ENCODE measurements around the gene TBCA. TPM values are rescaled to one million over a fixed set of nuclear protein-coding genes. Genes with fewer than 3 reads are reported as not detected.
"Not testable (repeated sequence)": the region's sequence is repeated elsewhere in the genome, so short reads cannot be mapped to it uniquely, and the experiment has no call there.

The TBCA gene
- total RNA-seq, 1 donor: 5.9 TPM

- DNase-seq (ENCODE audit: low read depth in 2 of 3, low spot score in 2 of 3): no peak
These were observed 57.1 kb downstream of the TBCA start for GRCh38 chr5:77718934-77719610.

DNA sequence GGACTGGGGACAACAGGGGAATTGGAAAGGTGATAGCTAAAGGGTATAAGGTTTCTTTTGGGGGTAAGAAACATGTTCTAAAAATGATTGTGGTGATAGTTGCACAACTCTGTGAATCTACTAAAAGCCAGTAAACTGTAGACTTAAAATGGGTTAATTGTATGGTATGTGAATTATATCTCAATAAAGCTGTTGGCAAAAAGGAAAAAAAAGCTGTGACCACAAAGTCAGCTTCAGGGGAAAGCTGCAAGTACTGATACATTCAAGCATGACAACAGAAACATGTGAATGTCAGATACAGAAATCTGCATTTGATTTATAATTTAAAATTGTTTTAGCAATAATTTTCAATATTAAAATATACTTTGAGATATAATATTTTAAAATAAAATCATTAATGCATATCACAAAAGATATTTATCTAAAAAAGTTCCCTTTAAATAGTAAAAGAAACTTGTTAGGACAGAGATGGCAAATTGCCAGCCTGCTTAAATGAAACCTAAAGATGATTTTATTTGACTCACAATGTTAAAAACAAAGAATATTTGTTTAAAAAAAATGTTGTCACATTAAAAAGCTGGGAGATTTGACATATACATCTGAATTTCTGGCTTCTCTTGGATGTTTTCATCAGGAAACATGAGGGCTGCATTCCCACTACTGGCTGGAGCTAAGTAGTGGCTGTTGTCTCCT, 66.0 kb downstream of the TBCA start:
- peak in 2 of 3 donors; percentile 5 to 39 for DNase-seq (ENCODE audit: low read depth in 2 of 3, low spot score in 2 of 3)

GRCh38 chr5:77709340-77709739, 66.8 kb downstream of the TBCA start:
- no peak for DNase-seq (ENCODE audit: low read depth in 2 of 3, low spot score in 2 of 3)

GRCh38 chr5:77707791-77708190, 68.3 kb downstream of the TBCA start:
- DNase-seq (ENCODE audit: low read depth in 2 of 3, low spot score in 2 of 3): no peak

DNA sequence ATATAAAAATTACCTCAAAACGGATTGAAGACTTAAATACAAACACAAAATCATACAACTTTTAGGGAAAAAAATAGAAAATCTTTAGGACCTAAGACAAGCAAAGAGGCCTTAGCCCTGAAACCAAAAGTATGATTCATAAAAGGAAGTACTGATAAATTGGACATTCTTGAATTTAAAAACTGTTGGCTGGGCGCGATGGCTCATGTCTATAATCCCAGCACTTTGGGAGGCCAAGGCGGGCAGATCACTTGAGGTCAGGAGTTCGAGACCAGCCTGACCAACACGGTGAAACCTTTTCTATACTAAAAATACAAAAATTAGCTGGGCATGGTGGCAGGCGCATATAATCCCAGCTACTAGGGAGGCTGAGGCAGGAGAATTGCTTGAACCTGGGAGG, 76.6 kb downstream of the TBCA start:
- DNase-seq (ENCODE audit: low read depth in 2 of 3, low spot score in 2 of 3): not testable (repeated sequence)

DNA sequence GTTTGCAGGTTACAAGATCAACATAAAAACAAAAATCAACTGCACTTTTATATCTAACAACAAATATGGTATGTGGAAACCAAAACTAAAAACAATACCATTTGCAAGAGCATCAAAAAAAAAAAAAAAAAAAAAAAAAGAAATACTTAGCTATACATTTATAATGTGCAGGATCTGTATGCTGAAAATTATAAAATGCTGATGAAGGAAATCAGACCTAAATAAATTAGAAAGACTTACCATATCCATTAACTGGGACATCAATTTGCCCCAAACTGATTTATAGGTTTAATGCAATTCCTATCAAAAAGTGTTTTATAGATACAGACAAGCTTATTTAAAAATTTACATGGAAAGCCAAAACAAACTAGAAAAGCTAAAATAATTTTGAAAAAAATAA, 77.2 kb downstream of the TBCA start:
- no peak for DNase-seq (ENCODE audit: low read depth in 2 of 3, low spot score in 2 of 3)

GRCh38 chr5:77697692-77698091, 78.4 kb downstream of the TBCA start:
- DNase-seq (ENCODE audit: low read depth in 2 of 3, low spot score in 2 of 3): no peak

DNA sequence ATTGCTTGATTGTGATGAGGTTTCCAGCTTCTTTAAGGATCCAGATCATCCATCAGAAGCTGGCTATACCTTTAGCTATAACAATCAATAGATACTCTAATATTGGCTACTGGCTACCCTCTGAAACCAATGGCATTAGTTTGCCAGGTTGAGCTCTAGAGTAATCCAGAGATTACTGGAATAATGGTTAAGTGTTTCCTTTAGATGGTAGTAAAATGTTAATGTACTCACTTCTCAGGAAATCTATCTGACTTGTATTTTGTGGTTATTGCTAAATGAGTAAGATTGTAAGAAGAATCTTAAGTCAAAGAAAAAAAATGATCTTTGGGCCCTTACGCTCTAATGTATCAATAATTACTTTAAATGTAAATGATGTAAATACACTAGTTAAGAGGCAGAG, 80.0 kb downstream of the TBCA start:
- no peak for DNase-seq (ENCODE audit: low read depth in 2 of 3, low spot score in 2 of 3)

DNA sequence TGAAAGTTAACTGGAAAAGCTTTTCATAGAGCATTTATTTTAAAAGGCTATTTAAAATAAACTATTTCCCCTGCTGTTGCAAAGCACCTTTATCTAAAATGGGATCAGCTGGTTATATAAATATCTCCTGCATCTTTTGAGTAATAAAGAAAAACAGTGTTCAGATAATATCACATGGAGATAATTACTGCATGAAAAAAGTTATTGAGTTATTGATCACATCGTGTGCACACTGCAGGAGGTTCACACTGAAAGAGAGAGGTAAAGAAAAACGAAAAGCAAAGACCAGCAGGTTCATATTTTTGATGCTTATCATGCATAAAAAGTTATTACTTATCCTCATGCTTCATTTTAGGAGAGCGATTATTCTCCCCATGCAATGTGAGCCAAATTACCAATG, 82.2 kb downstream of the TBCA start:
- no peak for DNase-seq (ENCODE audit: low read depth in 2 of 3, low spot score in 2 of 3)

DNA sequence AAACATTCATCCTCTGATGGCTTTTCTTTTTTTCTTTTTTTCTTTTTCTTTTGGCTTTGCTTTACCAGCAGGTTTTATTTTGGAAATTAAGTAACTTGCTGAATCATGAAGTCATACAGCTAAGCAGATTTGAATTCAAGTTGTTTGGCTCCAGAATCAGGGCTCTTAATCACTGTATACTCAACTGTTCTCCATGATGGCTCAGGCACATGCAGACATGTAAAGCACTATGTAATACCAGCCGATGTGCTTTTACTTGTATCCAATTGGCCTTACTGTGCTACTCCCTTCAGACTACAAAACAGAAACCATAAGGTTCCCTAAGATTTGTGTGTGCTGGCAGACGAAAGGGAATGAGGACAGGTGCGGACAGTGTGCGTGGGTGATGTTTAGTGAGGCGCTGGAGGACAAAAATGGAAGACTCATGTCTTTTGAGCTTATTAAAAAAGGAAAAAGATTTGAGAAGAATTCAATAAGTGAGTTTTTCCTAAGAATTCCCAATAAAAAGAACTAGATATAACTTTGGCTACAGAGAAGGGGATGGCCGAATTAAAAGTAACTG, 92.9 kb downstream of the TBCA start:
- DNase-seq (ENCODE audit: low read depth in 2 of 3, low spot score in 2 of 3): no peak

GRCh38 chr5:77670526-77670925, 105.6 kb downstream of the TBCA start:
- no peak for DNase-seq (ENCODE audit: low read depth in 2 of 3, low spot score in 2 of 3)

DNA sequence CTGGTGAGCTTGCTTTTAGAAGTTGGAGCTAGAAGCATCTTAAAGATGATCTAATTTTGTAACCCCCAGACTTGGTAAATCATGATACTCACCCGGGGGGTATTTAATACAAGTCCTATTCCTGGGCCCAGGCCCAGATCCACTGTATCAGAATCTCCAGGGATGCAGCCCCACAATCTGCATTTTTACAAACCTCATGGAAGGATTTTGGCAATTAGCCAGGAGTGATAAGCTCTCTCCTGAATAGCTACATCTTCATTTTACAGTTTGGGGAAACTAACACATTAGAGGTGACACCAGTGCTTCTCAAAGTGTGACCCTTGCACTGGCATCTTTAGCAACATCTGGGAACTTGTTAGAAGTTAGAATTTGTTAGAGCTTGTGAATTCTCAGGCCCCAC, 106.5 kb downstream of the TBCA start:
- DNase-seq (ENCODE audit: low read depth in 2 of 3, low spot score in 2 of 3): no peak

DNA sequence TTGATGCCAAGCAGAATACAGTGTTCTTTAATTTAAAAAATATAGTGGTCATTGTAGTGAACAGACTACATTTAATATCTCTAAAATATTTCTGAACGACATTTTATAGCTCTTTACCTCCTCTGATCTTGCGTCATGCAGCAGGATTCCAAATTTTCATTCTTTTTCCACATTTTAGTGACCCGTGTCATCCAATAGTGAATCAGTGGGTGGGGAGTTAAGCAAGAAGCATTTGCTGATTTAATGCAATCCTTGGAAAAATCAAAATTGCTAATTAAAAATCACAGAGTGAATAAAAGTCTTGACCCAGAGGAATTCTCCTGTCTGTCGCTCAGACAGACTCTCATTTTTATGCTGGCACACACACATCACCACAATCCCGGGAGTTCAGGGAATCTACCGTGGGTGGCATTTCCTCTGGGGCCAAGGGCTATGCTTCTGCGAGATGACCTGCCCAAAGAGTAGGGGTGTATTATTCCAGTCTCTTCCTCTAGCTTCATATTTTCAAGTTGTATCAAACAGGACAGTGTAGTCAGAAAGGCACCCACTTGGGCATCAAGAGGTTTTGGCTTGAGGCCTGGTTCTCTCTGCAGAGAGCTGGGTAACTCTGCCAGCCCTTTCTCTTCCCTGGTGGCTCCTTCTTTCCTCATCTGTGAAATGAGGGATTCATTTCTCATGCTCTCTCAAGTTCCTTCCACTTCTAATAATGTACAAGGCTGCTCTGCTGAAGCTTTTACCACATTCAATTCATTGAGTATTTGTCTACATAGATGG, 112.9 kb downstream of the TBCA start:
- no peak for DNase-seq (ENCODE audit: low read depth in 2 of 3, low spot score in 2 of 3)

- DNase-seq (ENCODE audit: low read depth in 2 of 3, low spot score in 2 of 3): no peak
These were observed 113.5 kb downstream of the TBCA start for GRCh38 chr5:77662635-77663034.

GRCh38 chr5:77658662-77659061, 117.5 kb downstream of the TBCA start:
- DNase-seq (ENCODE audit: low read depth in 2 of 3, low spot score in 2 of 3): no peak

- DNase-seq (ENCODE audit: low read depth in 2 of 3, low spot score in 2 of 3): no peak
These were observed 124.8 kb downstream of the TBCA start for GRCh38 chr5:77651343-77651742.

DNA sequence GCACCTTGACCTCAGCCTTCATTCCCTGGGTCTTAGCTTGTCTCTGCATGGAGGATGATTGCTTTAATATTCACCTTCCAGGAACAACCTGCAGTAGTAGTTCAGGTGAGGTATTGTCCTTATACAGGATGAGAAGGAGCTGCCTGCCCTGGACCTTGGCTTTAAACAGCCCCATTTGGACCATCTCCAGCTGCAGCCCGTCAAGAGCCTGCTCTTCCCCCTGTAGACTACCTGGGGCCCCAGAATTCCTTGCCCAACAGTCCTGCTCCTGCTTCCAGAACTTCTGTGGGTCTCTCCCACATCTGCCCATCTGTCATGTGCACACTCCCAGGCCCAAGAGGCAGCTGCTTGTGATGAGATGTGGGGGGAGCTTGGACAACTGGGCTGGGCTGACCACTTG, 125.5 kb downstream of the TBCA start:
- no peak for DNase-seq (ENCODE audit: low read depth in 2 of 3, low spot score in 2 of 3)

DNA sequence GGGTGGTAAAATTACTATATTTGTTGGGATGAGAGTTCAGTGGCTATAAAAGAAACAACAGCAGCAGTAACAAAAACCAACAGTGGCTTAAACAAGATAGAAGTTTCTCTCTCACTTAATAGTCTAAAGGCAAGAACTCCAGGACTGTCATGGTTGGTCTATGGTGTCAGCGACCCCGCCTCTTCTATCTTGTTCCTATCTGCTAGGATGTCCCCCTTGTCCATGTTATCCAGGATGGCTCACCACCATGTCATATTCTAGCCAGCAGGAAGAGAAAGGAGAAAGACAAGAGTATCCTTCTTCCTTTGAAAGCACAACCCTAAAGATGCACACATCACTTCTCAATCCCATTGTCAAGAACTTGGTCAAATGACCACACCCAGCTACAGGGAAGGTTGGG, 126.4 kb downstream of the TBCA start:
- no peak for DNase-seq (ENCODE audit: low read depth in 2 of 3, low spot score in 2 of 3)

GRCh38 chr5:77645995-77646639, 130.0 kb downstream of the TBCA start:
- no peak for DNase-seq (ENCODE audit: low read depth in 2 of 3, low spot score in 2 of 3)

GRCh38 chr5:77645158-77645994, 130.8 kb downstream of the TBCA start:
- DNase-seq (ENCODE audit: low read depth in 2 of 3, low spot score in 2 of 3): peak in 1 of 3 donors; percentile 47
